Omental fat pad (tissue), 4 donors: Measurements from ENCODE around the gene TROAP. TPM values are rescaled to one million over a fixed set of nuclear protein-coding genes. Genes with fewer than 3 reads are reported as not detected.

Experiments
- ATAC-seq: fragments of 150-250 bp; one replicate; pipeline ENCODE4 v1.9.1; 2016; ENCODE audit warnings: mild to moderate bottlenecking, moderate library complexity; ENCODE audit not compliant: low FRiP score
- DNase-seq: peaks from one replicate; pipeline ENCODE4 v3.0.0-alpha.2; 2019; ENCODE audit warnings: low spot score
- total RNA-seq, 4 donors: library from RNA; depleted of rRNA; stranded (reverse); fragments of >200 nt; gene quantifications; one replicate each; pipeline ENCODE4 v1.1.0, GENCODE V29; 2016
- TF ChIP-seq, protein P1 (sequence below), 3 donors: fragments of 450-650 bp; IDR thresholded peaks; one replicate each; pipeline ENCODE4 v1.5.1; 2016 to 2017; ENCODE audit warnings: antibody characterized with exemption in 3 of 3, mild to moderate bottlenecking in 3 of 3, moderate library complexity in 2 of 3

TROAP gene
- total RNA-seq, 4 donors from 2014 or later: 0.37 to 1.6 TPM; not detected in 2

DNA sequence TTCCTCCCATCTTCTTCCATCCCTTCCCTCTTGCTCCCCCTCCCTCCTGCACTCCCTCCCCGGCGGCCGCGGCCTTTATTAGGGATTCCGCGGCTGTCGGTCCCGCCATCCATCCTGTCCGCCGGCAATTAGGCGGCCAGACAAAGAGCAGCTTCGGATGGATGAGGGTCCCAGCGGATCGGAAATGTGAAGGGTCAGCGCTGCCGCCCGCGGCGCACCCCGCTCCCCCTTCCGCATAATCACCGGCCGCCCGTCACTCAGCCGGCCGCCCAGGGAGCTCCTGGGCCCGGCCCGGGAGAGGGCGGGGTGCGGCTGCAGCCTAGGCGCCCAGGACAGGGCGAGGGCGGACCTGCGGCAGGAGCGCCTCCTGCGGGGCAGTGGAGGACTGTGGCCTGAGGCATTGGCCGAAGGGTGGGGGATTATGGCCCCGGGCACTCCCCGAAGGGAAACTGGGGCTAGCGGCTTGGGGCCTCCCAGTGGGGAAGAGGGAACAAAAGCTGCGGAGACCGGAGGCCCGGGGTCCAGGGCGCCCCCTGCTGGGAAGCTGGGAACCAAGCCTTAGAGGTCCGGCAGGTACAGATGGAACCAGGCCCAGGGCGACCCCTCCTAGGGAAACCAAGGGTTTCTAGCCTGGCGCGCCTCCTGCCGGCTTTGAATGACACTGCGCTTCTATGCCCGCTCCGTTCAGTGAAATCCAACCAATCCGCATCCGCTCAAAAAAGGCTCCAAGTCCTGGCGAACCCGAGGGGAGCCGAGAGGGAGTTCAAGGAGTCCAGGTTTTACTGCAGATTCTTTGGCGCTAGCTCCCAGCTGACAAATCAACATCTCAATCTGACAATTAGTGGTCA lies 19.2 kb downstream of the TROAP start:
- TF ChIP-seq, protein P1, sequence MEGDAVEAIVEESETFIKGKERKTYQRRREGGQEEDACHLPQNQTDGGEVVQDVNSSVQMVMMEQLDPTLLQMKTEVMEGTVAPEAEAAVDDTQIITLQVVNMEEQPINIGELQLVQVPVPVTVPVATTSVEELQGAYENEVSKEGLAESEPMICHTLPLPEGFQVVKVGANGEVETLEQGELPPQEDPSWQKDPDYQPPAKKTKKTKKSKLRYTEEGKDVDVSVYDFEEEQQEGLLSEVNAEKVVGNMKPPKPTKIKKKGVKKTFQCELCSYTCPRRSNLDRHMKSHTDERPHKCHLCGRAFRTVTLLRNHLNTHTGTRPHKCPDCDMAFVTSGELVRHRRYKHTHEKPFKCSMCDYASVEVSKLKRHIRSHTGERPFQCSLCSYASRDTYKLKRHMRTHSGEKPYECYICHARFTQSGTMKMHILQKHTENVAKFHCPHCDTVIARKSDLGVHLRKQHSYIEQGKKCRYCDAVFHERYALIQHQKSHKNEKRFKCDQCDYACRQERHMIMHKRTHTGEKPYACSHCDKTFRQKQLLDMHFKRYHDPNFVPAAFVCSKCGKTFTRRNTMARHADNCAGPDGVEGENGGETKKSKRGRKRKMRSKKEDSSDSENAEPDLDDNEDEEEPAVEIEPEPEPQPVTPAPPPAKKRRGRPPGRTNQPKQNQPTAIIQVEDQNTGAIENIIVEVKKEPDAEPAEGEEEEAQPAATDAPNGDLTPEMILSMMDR (IDR thresholded peaks at IDR 0.05): peak in 1 of 3 donors; percentile 10

GRCh38 chr12:49342914-49343731 lies 20.1 kb downstream of the TROAP start:
- DNase-seq (no peak), ATAC-seq (peak; percentile 38)
- TF ChIP-seq, protein P1 (IDR thresholded peaks at IDR 0.05): no peak

More for the DNA sequence above, 19.2 kb downstream of the TROAP start:
- DNase-seq (no peak), ATAC-seq (peak; percentile 70)

DNA sequence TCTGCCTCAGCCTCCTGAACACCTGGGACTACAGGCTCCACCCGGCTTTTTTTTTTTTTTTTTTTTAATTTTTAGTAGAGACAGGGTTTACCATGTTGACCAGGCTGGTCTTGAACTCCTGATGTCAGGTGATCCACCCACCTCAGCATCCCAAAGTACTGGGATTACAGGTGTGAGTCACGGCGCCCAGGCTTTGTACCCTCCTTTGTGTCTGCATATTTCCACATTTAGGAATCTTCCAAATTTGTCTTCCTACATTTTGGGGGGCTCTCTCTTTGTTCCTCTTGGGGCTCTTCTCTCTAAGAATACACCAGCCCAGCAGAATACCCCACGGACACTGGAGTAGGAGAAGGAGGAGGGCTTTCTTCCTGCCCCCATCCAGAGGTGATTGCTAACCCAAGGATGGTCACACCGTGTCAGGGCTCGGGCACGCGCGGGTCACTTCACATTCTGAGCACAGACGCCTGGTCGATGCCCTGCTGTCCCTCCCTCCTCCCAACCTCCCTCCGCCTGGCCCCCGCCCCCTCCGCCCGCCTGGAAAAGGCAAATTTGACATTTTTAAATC lies 21.5 kb downstream of the TROAP start:
- DNase-seq: no peak
- TF ChIP-seq, protein P1 (IDR thresholded peaks at IDR 0.05): no peak
- ATAC-seq: no peak

GRCh38 chr12:49345051-49345824 lies 22.2 kb downstream of the TROAP start:
- TF ChIP-seq, protein P1 (IDR thresholded peaks at IDR 0.05): no peak
- ATAC-seq (no peak), DNase-seq (no peak)

DNA sequence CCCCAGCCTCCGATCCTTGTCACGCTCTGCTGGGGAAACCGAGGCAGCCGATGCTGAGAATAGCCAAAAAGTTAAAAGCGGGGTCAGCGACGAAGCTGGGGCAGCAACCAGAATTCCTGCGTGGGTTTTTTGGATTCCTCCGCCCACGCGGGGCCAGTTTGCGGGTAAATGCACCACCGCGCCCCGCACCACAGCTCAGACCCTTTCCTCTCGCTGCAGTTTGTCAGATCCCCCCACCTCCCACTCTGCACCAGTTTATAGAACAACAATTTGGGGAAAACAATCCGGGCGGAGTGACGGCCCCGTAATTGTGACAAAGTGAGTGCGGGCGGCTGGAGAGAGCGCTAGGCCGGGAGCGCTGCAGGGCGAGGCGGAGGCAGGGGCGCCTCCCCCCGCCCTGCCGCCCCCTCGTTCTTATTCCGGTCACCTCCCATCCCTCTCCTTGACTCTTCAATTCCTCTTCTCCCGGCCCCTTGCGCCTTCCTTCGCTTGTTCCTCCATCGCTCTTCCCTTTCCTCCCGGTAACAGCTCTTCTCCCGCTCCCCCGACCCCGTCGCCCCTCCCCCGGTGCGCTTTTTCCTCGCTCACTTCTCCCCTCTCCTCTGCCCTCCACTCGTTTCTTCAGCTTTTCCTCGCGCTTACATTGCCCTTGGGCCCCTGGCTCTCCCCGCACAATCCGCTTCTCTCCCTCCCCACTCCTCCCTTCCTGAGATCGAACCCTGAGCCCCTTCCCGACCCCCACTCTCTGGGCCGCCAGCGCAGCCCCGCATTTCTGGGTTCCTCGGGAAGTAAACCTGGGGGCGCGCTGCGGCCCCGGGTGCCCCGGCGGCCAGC lies 23.0 kb downstream of the TROAP start:
- ATAC-seq: no peak
- no peak for DNase-seq
- TF ChIP-seq, protein P1 (IDR thresholded peaks at IDR 0.05): no peak
